Adipocyte (in vitro differentiated cells): ENCODE results near the gene CSGALNACT2.
"Not testable (repeated sequence)": the region's sequence is repeated elsewhere in the genome, so short reads cannot be mapped to it uniquely, and the experiment has no call there.

ENCODE experiments used
- DNase-seq: peaks from one replicate; pipeline ENCODE4 v3.0.0-alpha.2; 2015; ENCODE audit warnings: low read depth
- H3K27me3 ChIP-seq: replicated peaks from 2 replicates; pipeline ENCODE4 v1.7.0; 2013; ENCODE audit warnings: mild to moderate bottlenecking, low read length, moderate library complexity; ENCODE audit not compliant: control insufficient read depth, insufficient read depth
- H3K36me3 ChIP-seq: 2 replicates; pipeline ENCODE4 v1.7.0; 2013; ENCODE audit warnings: low read length, mild to moderate bottlenecking, moderate library complexity; ENCODE audit not compliant: control insufficient read depth, insufficient read depth, severe bottlenecking
- H3K4me1 ChIP-seq: 2 replicates; pipeline ENCODE4 v1.7.0; 2013; ENCODE audit warnings: mild to moderate bottlenecking, low read length, moderate library complexity; ENCODE audit not compliant: control insufficient read depth, insufficient read depth
- H3K4me3 ChIP-seq: 2 replicates; pipeline ENCODE4 v1.7.0; 2013; ENCODE audit warnings: mild to moderate bottlenecking, low read length, moderate library complexity
- H3K9ac ChIP-seq: 2 replicates; pipeline ENCODE4 v1.7.0; 2013; ENCODE audit warnings: mild to moderate bottlenecking, low read length, moderate library complexity
- H3K9me3 ChIP-seq: 2 replicates; pipeline ENCODE4 v1.7.0; 2013; ENCODE audit warnings: mild to moderate bottlenecking, low read length, moderate library complexity; ENCODE audit not compliant: control insufficient read depth

The CSGALNACT2 gene

DNA sequence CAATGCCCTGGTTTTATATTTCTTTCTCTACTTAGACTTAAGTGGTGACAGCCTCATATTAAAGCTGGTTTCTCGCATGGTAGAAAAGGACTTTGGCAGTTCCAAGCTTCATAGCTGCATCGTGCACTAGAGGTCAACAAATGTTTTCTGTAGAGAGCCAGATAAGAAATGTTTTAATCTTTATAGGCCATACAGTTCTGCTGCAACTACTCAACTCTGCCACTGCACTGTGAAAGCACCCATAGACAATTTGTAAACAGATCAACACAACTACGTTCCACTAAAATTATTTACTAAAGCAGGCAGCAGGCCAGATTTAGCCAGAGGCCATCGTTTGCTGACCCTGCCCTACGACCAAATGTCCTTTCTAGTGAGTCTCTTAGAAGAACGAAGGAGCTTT lies 36.7 kb downstream of the CSGALNACT2 start:
- H3K9ac ChIP-seq, result no peak overlapping the region
- peaks cover 30% of the 10 kb centered on the region for H3K36me3 ChIP-seq
- no peak overlapping the region for H3K4me3 ChIP-seq
- DNase-seq, result no peak
- no peaks in the 10 kb centered on the region for H3K9me3 ChIP-seq
- no peaks in the 10 kb centered on the region for H3K27me3 ChIP-seq
- peaks cover 36% of the 10 kb centered on the region for H3K4me1 ChIP-seq

DNA sequence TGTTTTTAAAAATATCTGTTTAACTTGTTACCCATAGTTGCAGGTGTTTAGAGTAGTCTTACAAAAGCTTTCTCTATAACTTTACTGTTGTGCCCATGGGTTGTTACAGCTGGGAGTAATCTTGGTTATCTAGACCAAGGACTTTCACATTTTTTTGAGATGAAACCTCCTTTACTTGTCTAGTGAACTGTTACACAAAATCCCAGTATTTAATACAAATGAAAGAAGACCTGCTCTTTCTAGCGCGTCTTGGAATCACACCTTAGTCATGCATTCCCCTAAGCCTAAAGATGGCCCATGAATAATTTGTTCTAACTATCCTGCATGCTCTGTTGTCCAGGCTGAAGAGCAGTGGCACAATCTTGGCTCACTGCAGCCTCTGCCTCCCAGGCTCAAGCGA lies 38.0 kb downstream of the CSGALNACT2 start:
- Histone ChIP-seq H3K36me3 (peaks cover 43% of the 10 kb centered on the region), H3K4me3 (no peak overlapping the region), H3K9ac (no peak overlapping the region), H3K9me3 (no peaks in the 10 kb centered on the region), H3K4me1 (peaks cover 28% of the 10 kb centered on the region), H3K27me3 (no peaks in the 10 kb centered on the region)
- no peak for DNase-seq

DNA sequence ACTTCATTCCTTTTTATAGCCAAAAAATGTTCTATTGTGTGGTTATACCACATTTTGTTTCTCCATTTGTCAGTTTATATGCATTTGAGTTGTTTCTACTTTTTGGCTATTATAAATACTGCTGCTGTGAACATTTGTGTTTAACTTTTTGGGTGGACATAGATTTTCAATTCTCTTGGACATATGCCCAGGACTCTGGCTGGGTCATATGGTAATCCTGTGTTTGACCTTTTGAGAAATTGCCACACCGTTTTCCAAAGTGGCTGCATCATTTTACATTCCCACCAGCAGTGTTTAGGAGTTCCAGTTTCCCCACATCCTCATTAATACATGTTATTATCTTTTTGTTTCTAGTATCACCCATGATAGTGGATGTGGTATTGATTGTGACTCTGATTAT lies 39.4 kb downstream of the CSGALNACT2 start:
- no peaks in the 10 kb centered on the region for H3K9me3 ChIP-seq
- H3K4me1 ChIP-seq, result peaks cover 16% of the 10 kb centered on the region
- no peak overlapping the region for H3K9ac ChIP-seq
- H3K36me3 ChIP-seq, result peaks cover 51% of the 10 kb centered on the region
- H3K4me3 ChIP-seq, result no peak overlapping the region
- H3K27me3 ChIP-seq, result no peaks in the 10 kb centered on the region
- no peak for DNase-seq

GRCh38 chr10:43181146-43181545 lies 42.9 kb downstream of the CSGALNACT2 start:
- Histone ChIP-seq H3K36me3 (peaks cover 57% of the 10 kb centered on the region), H3K9me3 (no peaks in the 10 kb centered on the region), H3K9ac (no peak overlapping the region), H3K4me3 (no peak overlapping the region), H3K27me3 (no peaks in the 10 kb centered on the region), H3K4me1 (peaks cover 9% of the 10 kb centered on the region)
- DNase-seq, result no peak

GRCh38 chr10:43183764-43184163 lies 45.5 kb downstream of the CSGALNACT2 start:
- H3K9me3 ChIP-seq, H3K27me3 ChIP-seq, H3K4me3 ChIP-seq, H3K4me1 ChIP-seq, DNase-seq, H3K9ac ChIP-seq: not testable (repeated sequence)
- H3K36me3 ChIP-seq, result peaks cover 55% of the 10 kb centered on the region

DNA sequence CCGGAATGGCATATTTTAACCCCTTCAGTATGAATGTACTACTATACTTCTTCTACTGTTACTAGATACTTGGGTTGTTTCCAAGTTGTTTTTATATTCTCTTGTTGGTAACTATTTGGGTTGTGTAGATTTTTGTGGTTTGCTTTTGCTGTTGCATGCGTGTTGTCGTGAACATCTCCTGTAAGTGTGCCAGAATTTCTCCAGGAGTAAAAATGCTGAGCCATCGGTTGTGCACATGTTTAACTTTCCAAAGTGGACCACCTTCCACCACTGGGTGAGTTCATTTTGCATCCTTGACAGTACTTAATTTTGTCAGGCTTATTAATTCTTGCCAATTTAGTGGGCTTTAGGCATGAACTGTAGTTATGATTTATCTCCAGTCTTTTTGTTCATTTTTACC lies 47.9 kb downstream of the CSGALNACT2 start:
- no peak for DNase-seq
- Histone ChIP-seq H3K4me3 (no peak overlapping the region), H3K27me3 (no peaks in the 10 kb centered on the region), H3K4me1 (peaks cover 12% of the 10 kb centered on the region), H3K9me3 (no peaks in the 10 kb centered on the region), H3K9ac (no peak overlapping the region), H3K36me3 (peaks cover 36% of the 10 kb centered on the region)

- peaks cover 12% of the 10 kb centered on the region for H3K4me1 ChIP-seq
- no peak for DNase-seq
These were observed 49.0 kb downstream of the CSGALNACT2 start for GRCh38 chr10:43187213-43187612.

GRCh38 chr10:43188702-43189101 lies 50.5 kb downstream of the CSGALNACT2 start:
- DNase-seq, result peak; percentile 85
- Histone ChIP-seq H3K9ac (no peak overlapping the region), H3K4me3 (no peak overlapping the region)

More at GRCh38 chr10:43187213-43187612, 49.0 kb downstream of the CSGALNACT2 start:
- H3K27me3 ChIP-seq, result no peaks in the 10 kb centered on the region
- no peak overlapping the region for H3K4me3 ChIP-seq
- peaks cover 29% of the 10 kb centered on the region for H3K36me3 ChIP-seq
- no peak overlapping the region for H3K9ac ChIP-seq
- H3K9me3 ChIP-seq, result no peaks in the 10 kb centered on the region

GRCh38 chr10:43190289-43190688 lies 52.0 kb downstream of the CSGALNACT2 start:
- Histone ChIP-seq H3K9ac (no peak overlapping the region), H3K9me3 (no peaks in the 10 kb centered on the region), H3K4me1 (peaks cover 30% of the 10 kb centered on the region), H3K4me3 (no peak overlapping the region), H3K27me3 (no peaks in the 10 kb centered on the region), H3K36me3 (peaks cover 13% of the 10 kb centered on the region)
- no peak for DNase-seq

More at GRCh38 chr10:43188702-43189101, 50.5 kb downstream of the CSGALNACT2 start:
- Histone ChIP-seq H3K36me3 (peaks cover 21% of the 10 kb centered on the region), H3K9me3 (no peaks in the 10 kb centered on the region), H3K4me1 (peaks cover 15% of the 10 kb centered on the region), H3K27me3 (no peaks in the 10 kb centered on the region)

DNA sequence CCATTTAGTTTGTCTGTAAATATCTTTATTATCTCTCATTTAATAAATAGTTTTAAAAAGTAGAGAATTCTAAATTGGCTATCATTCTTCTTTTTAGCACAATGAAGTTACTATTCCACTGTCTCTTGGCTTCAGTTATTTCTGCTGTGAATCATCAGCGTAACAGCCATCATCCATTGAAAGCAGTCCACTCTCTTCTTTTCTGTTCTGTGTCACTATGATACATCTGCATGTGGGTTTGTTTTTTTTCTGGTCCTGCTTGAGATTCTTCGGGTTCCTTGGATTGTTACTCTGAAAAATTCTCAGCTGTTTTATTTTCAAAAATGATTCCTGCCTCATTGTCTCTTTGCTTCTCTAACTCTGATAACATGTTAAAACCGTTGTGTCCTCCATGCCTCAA lies 52.5 kb downstream of the CSGALNACT2 start:
- peaks cover 13% of the 10 kb centered on the region for H3K36me3 ChIP-seq

DNA sequence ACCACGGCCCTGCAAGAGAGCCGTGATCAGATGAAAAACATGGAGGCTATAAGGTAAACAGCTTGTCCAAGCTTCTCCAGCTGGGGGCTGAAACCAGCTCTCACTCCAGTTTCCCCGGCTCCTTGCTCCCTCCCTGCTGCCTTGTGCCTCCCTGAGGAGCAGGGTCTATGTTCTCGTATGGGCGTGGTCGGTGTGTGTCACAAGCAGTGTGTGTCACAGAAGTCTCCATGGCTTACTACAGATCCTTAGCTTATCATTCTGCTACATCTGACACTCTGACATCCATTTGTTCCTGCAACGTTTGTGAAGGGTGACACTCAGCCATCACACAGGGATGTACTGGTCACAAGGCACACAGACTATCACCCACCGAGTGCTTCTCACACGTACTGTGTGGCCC lies 54.6 kb downstream of the CSGALNACT2 start:
- peaks cover 30% of the 10 kb centered on the region for H3K4me1 ChIP-seq
- no peak for DNase-seq
- no peak overlapping the region for H3K4me3 ChIP-seq
- no peaks in the 10 kb centered on the region for H3K27me3 ChIP-seq
- H3K36me3 ChIP-seq, result no peaks in the 10 kb centered on the region
- no peaks in the 10 kb centered on the region for H3K9me3 ChIP-seq
- no peak overlapping the region for H3K9ac ChIP-seq

More for the DNA sequence above, 52.5 kb downstream of the CSGALNACT2 start:
- Histone ChIP-seq H3K9ac (no peak overlapping the region), H3K4me1 (peaks cover 30% of the 10 kb centered on the region), H3K27me3 (no peaks in the 10 kb centered on the region), H3K4me3 (no peak overlapping the region), H3K9me3 (no peaks in the 10 kb centered on the region)
- peak; percentile 25 for DNase-seq

GRCh38 chr10:43193496-43194080 lies 55.3 kb downstream of the CSGALNACT2 start:
- no peaks in the 10 kb centered on the region for H3K27me3 ChIP-seq
- no peaks in the 10 kb centered on the region for H3K36me3 ChIP-seq
- no peaks in the 10 kb centered on the region for H3K9me3 ChIP-seq
- no peak overlapping the region for H3K4me3 ChIP-seq
- DNase-seq, result no peak
- H3K4me1 ChIP-seq, result peaks cover 30% of the 10 kb centered on the region
- peak overlapping the region; percentile 8 for H3K9ac ChIP-seq
